T47D (cell line): ENCODE measurements around the gene TMEM222.

Experiments used
- DNase-seq, 2 experiments: peaks; one replicate each; pipeline versions ENCODE4 v3.0.0 to v3.0.0-alpha.2; 2011 to 2012; ENCODE audit warnings: low read depth in 1 of 2, low spot score in 1 of 2
- JUND ChIP-seq: IDR thresholded peaks from 2 replicates; pipeline ENCODE4 v1.6.1; 2012; ENCODE audit warnings: low read depth
- in situ Hi-C: cut with HindIII; loops from 2 replicates; pipeline ENCODE4 v1.10.0; 2016; ENCODE audit warnings: low sequenced_read_pairs, low pct_unique_long_range_greater_than_20kb

TMEM222 gene

DNA sequence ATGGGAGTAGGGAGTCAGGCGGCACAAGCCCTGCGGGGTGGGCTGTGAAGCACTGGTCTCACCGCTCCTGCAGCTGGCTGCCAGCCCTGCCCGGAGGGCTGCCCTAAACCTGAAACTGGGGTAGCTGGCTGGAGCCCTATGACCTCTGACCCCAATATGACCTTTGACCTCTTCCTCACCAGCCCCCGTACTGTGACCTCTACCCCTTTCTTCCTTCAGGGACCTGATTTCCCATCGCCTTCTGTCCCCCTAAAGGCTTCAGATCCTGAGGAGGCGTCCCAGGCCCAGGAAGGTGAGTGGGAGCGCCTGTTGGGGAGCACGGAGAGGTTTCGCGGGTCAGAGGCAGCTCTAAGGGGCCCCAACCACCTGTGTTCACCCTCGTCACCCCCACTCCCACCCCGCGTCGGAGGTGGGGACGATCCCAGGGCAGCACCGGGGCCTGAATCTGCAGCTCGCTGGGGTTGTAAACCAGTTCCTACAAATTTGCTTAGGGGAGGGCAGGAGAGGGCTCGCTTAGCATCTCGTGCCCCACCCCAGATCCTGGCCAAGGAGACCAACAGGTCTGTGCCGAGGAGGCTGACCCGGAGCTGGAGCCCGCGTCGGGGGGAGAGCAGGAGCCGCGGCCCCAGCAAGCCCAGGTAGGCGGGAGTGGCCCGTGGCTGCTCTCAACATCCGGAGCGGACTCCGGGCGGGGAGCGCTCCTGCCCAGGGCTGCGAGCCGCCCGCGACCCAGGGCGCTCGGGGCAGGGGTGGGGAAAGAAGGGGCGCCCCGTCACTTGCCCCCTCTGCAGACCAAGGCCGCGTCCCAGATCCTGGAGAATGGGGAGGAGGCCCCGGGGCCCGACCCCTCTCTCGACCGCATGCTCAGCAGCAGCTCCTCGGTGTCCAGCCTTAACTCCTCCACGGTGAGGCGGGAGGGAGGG lies 27.2 kb downstream of the TMEM222 start:
- in situ Hi-C loops = no loop called here
- no peak for TF ChIP-seq JUND
- DNase-seq = peak; percentile 77 to 88

DNA sequence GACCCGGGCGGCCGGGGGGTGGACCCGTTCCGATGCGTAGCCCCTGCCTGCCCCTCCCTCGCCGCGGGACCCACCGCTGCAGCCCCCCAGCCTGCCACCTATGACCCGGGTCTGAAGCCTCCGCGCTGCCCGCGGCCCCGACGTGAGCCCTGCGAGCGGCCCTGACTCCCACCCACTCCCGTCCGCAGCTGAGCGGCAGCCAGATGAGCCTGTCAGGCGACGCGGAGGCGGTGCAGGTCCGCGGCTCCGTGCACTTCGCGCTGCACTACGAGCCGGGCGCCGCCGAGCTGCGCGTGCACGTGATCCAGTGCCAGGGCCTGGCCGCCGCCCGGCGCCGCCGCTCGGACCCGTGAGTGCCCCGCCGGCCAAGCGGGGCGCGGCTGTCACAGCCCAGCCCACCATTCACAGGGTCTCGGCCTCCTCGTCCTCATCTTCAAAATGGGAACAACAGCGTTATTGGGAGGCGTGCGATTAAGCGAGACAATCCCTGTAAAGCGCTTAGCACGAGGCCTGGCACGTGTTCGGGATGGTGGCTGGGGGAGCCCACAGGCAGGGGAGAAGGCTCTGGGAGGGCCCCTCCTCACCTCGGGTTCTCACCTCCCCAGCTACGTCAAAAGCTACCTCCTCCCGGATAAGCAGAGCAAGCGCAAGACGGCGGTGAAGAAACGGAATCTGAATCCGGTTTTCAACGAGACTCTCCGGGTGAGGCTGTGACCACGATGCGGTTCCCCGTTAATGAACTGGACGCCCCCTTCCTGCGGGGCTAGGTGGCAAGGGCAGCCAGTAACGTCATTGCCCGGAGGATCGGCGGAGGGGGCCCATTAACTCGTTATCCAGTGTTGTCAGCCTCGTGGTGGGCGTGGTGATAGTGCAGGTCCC lies 28.1 kb downstream of the TMEM222 start:
- in situ Hi-C loops = no loop called here

DNA sequence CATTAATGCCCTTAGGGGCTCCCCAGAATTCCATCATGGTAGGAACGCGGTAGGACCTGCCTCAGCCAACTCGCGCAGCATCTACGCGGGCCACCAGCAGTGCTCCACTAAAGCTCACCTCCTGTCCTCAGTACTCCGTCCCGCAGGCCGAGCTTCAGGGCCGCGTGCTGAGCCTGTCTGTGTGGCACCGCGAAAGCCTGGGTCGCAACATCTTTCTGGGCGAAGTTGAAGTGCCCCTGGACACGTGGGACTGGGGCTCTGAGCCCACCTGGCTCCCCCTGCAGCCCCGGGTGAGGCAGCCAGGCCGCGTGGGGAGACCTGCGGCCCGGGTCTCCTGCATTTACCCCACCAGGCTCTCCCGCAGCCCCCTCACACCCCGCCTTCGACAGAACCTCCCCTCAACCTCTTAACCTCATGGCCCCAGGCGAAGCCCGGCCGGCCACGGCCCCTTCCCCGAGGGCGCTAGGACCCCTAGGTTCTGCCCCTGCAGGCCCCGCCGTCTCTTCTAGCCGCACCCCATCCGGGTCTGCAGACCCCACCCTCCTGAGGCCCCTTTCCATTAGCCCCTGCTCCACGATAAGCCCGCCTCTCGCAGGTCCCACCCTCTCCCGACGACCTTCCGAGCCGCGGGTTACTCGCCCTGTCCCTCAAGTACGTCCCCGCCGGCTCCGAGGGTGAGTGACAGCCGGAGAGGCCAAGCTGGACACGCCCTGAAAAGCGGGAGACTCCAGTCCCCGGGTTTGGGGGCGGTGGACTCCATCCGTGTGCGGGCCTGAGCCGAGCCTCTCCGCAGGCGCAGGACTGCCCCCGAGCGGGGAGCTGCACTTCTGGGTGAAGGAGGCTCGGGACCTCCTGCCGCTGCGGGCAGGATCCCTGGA lies 28.9 kb downstream of the TMEM222 start:
- in situ Hi-C loops = no loop called here
- no peak for TF ChIP-seq JUND
- no peak for DNase-seq

More for the DNA sequence above, 28.1 kb downstream of the TMEM222 start:
- TF ChIP-seq JUND = no peak
- DNase-seq = no peak

- DNase-seq = no peak
- no peak for TF ChIP-seq JUND
- in situ Hi-C loops = no loop called here
These were observed 29.7 kb downstream of the TMEM222 start for GRCh38 chr1:27351541-27352107.

DNA sequence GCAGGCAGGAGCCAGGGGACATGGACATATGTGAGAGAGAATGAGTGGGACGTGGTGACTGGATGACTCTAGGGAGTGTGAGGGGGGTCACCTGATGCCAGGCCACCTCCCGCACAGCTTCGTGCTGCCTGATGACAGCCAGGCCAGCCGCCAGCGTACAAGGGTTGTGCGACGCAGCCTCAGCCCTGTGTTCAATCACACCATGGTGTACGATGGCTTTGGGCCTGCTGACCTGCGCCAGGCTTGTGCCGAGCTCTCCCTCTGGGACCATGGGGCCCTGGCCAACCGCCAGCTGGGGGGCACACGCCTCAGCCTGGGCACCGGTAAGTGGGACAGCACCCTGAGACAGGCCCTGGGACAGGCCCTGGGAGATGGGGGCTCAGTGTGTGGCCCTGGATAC lies 31.2 kb downstream of the TMEM222 start:
- DNase-seq = no peak
- in situ Hi-C loops = no loop called here
- TF ChIP-seq JUND = no peak

GRCh38 chr1:27353629-27354028 lies 31.7 kb downstream of the TMEM222 start:
- in situ Hi-C loops = no loop called here
- no peak for DNase-seq
- no peak for TF ChIP-seq JUND

DNA sequence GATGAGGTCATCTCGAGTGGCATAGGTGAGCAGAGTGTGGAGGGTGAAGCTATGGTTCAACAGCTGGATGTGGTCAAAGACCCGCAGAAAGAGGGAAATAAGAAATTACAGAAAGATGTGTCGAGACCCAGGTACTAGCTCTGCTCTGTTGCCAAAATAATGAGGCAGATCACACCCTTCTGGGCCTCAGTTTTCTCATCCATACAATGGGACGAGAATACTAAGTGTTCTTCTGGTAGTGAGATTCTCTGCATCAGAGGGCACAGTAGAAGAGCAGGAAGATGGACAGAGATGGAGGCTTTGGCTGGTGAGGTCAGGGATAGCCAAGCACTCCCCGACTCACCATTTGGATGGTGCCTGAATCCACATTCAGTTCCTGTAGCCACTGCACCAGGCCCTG lies 33.7 kb downstream of the TMEM222 start:
- in situ Hi-C loops = no loop called here
- DNase-seq = no peak
- no peak for TF ChIP-seq JUND

DNA sequence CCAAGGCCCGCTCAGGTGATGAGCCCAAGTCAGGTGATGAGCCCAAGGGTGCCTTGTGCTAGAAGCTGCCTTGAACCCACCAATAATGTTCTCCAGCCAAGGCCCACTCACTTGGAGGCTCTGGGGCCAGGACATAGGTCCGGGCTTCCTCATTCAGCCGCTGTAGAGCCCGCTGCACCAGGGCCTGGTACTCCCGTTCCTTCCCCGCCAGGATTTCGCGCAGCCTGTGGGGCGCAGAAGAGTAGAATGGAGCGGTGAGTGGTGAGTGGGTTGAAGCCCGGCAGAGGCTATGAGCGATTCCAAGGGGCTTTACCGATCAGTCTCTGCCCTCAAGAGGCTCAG lies 34.3 kb downstream of the TMEM222 start:
- no peak for TF ChIP-seq JUND
- in situ Hi-C loops = no loop called here
- DNase-seq = no peak

DNA sequence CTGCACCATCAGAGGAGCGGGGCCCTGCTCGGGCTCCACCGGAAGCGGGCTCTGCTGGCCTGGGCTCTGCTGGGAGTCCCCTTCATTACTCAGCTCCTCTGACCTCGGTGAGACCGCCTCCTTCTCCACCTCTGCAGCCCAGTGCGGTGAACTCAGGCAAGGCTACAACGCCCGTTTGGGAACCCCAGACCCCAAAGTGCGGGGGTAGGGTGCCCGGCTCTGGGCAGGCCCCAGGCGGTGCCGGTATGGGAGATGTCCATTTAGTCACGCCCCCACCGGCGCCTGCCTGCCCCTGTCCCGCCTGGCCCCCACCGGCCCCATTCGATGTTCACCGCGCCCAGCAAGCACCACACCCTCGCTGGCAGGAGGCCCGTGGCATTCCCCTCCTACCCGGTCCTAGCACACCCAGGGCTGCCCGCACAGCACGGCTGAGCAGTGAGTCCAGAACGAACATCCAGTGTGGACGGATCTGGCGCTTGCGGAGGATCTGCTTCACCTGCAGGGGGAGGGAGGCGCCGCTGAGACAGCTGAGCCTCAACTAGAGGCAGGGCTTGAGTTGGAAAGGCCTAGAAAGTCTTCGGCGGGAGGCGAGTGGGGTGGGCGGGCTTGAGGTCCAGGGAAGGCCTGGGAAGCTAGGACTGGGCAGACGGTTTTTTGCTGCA lies 34.8 kb downstream of the TMEM222 start:
- in situ Hi-C loops = no loop called here
- DNase-seq = no peak
- no peak for TF ChIP-seq JUND

- peak; percentile 60 to 81 for DNase-seq
- in situ Hi-C loops = no loop called here
- TF ChIP-seq JUND = no peak
These were observed 35.5 kb downstream of the TMEM222 start for GRCh38 chr1:27357281-27358037.
